HEK293T (cell line): ENCODE measurements around the gene LYSMD2.

Experiments
- ARNT ChIP-seq: fragments of 450-650 bp; IDR thresholded peaks from 2 replicates; pipeline ENCODE4 v1.6.1; 2017; ENCODE audit warnings: mild to moderate bottlenecking
- BHLHE40 ChIP-seq: fragments of 450-650 bp; IDR thresholded peaks from 2 replicates; pipeline ENCODE4 v1.6.1; 2016; ENCODE audit warnings: mild to moderate bottlenecking, moderate library complexity, borderline replicate concordance
- ELF4 ChIP-seq: fragments of 450-650 bp; IDR thresholded peaks from 2 replicates; pipeline ENCODE4 v1.6.1; 2017; ENCODE audit warnings: antibody characterized with exemption
- FOXA1 ChIP-seq: fragments of 450-650 bp; IDR thresholded peaks from 2 replicates; pipeline ENCODE4 v1.6.1; 2016; ENCODE audit warnings: mild to moderate bottlenecking
- FOXK2 ChIP-seq: fragments of 450-650 bp; IDR thresholded peaks from 2 replicates; pipeline ENCODE4 v1.6.1; 2016; ENCODE audit warnings: mild to moderate bottlenecking
- FOXM1 ChIP-seq: fragments of 450-650 bp; IDR thresholded peaks from 2 replicates; pipeline ENCODE4 v1.6.1; 2017; ENCODE audit warnings: mild to moderate bottlenecking, borderline replicate concordance
- HDGF ChIP-seq: fragments of 450-650 bp; IDR thresholded peaks from 2 replicates; pipeline ENCODE4 v1.6.1; 2017; ENCODE audit warnings: antibody characterized with exemption, borderline replicate concordance
- L3MBTL2 ChIP-seq: fragments of 450-650 bp; conservative IDR thresholded peaks from 2 replicates; pipeline ENCODE4 v1.6.1; 2016; ENCODE audit warnings: mild to moderate bottlenecking
- NFRKB ChIP-seq: fragments of 450-650 bp; IDR thresholded peaks from 2 replicates; pipeline ENCODE4 v1.6.1; 2016; ENCODE audit warnings: mild to moderate bottlenecking, moderate library complexity
- SP1 ChIP-seq: fragments of 450-650 bp; IDR thresholded peaks from 2 replicates; pipeline ENCODE4 v1.6.1; 2017
- TARDBP ChIP-seq: fragments of 450-650 bp; IDR thresholded peaks from 2 replicates; pipeline ENCODE4 v1.6.1; 2016
- TF ChIP-seq, protein P1 (sequence below): fragments of 450-650 bp; IDR thresholded peaks from 2 replicates; pipeline ENCODE4 v1.6.1; 2016

- TF ChIP-seq SP1 (no peak), BHLHE40 (no peak), NFRKB (no peak), FOXA1 (no peak), ARNT (no peak), FOXK2 (no peak), FOXM1 (no peak), TARDBP (no peak), L3MBTL2 (no peak), HDGF (no peak), ELF4 (no peak)
- TF ChIP-seq, protein P1, sequence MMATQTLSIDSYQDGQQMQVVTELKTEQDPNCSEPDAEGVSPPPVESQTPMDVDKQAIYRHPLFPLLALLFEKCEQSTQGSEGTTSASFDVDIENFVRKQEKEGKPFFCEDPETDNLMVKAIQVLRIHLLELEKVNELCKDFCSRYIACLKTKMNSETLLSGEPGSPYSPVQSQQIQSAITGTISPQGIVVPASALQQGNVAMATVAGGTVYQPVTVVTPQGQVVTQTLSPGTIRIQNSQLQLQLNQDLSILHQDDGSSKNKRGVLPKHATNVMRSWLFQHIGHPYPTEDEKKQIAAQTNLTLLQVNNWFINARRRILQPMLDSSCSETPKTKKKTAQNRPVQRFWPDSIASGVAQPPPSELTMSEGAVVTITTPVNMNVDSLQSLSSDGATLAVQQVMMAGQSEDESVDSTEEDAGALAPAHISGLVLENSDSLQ: no peak
These were observed 18.7 kb downstream of the LYSMD2 start for GRCh38 chr15:51718746-51719145.
